GM12878 (cell line): ENCODE data around the gene ECI1.

ENCODE experiments used
- CHD4 ChIP-seq: fragments of 200-600 bp; sonication (generic); IDR thresholded peaks from 2 replicates; pipeline ENCODE4 v1.6.1; 2016; ENCODE audit warnings: mild to moderate bottlenecking
- CTCF ChIP-seq, 3 experiments: IDR thresholded peaks in 2 of 3; conservative IDR thresholded peaks in 1 of 3; 2 replicates each; pipeline ENCODE4 v1.5.1; 2011; ENCODE audit warnings: low read depth in 3 of 3, low read length in 3 of 3, mild to moderate bottlenecking in 3 of 3, control low read depth in 2 of 3, moderate library complexity in 2 of 3, inconsistent platforms in 1 of 3, mixed read lengths in 1 of 3; ENCODE audit not compliant: control insufficient read depth in 2 of 3, insufficient read depth in 1 of 3; ENCODE audit errors: extremely low read depth in 1 of 3
- EZH2 ChIP-seq: IDR thresholded peaks from 2 replicates; pipeline ENCODE4 v1.6.1; 2012; ENCODE audit warnings: low read depth, mild to moderate bottlenecking, control low read depth, inconsistent platforms, low read length, borderline replicate concordance; ENCODE audit not compliant: control insufficient read depth
- NFYB ChIP-seq: IDR thresholded peaks from 2 replicates; pipeline ENCODE4 v1.6.1; 2011; ENCODE audit warnings: low read depth, mild to moderate bottlenecking, low read length, improper control_type of control experiment, moderate library complexity; ENCODE audit not compliant: insufficient read depth
- NR2C1 ChIP-seq: fragments of 450-650 bp; IDR thresholded peaks from 2 replicates; pipeline ENCODE4 v1.6.1; 2017; ENCODE audit warnings: antibody characterized with exemption, mild to moderate bottlenecking, moderate library complexity
- NRF1 ChIP-seq: conservative IDR thresholded peaks from 2 replicates; pipeline ENCODE4 v1.6.1; 2011; ENCODE audit warnings: mild to moderate bottlenecking, low read depth, low read length, improper control_type of control experiment
- POLR2A ChIP-seq: IDR thresholded peaks from 2 replicates; pipeline ENCODE4 v1.6.1; 2011; ENCODE audit warnings: low read depth, mild to moderate bottlenecking, low read length
- RAD21 ChIP-seq: IDR thresholded peaks from 2 replicates; pipeline ENCODE4 v1.6.1; 2011; ENCODE audit warnings: mild to moderate bottlenecking, low read depth, low read length, moderate library complexity; ENCODE audit not compliant: insufficient read depth
- REST ChIP-seq: IDR thresholded peaks from 2 replicates; pipeline ENCODE4 v1.6.1; 2012; ENCODE audit warnings: mild to moderate bottlenecking, low read depth, low read length
- SMAD1 ChIP-seq: fragments of 450-650 bp; IDR thresholded peaks from 2 replicates; pipeline ENCODE4 v1.6.1; 2018; ENCODE audit warnings: mild to moderate bottlenecking, low read depth; ENCODE audit not compliant: partially characterized antibody
- STAT3 ChIP-seq: IDR thresholded peaks from 2 replicates; pipeline ENCODE4 v1.6.1; 2011; ENCODE audit warnings: low read depth, low read length, improper control_type of control experiment
- TCF3 ChIP-seq: IDR thresholded peaks from 2 replicates; pipeline ENCODE4 v1.6.1; 2012; ENCODE audit warnings: low read depth, mild to moderate bottlenecking, low read length, borderline replicate concordance; ENCODE audit not compliant: insufficient read depth

DNA sequence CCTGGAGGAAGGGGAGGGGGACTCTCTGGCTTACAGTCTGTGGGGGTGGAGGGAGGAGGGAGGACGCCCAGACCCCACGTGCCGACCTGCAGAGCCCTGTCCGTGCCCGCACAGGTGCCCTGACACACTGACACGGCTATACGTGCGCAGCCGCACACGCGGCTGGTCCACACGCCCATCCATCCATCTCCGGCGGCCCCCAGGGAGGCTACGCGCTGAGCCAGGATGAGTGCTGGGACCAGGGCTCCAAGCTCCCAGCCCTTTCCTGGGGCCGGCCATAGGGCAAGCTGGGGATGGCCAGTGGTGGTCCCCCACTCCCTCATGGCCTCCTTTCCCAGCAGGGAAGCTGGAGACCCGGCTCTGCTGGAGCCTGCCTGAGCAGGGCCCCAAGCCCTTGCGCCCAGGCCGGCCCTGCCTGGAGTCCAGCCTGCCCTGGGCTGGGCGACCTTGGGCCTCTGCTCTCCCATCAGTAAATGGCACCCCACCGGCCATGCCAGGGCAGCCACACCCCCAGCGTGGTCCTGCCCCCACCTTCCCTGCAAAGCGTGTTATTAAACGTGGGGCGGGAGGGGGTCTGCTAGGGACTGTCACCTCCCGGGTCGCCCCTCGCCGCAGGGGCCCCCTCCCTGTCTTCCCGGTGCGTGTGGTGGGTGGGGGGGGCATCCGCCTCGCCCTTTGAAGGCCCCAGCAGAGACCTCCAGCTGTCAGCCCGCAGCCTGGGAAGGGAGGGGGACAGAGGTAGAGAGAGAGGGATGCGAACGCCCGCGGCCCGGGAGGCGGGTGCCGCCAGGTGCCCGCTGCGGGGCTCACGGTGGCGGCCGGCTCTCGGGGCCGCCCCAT is 55.8 kb downstream of the ECI1 start:
- TF ChIP-seq CTCF (IDR thresholded peaks at IDR 0.05 in 2 of 3, conservative IDR thresholded peaks at IDR 0.05 in 1 of 3; ENCODE audit: control insufficient read depth in 2 of 3, extremely low read depth in 1 of 3, insufficient read depth in 1 of 3, low read depth in 3 of 3, low read length in 3 of 3): no peak
- TF ChIP-seq CHD4: no peak
- no peak for TF ChIP-seq NR2C1
- TF ChIP-seq EZH2: no peak
- no peak for TF ChIP-seq RAD21
- no peak for TF ChIP-seq POLR2A
- TF ChIP-seq NFYB: no peak
- TF ChIP-seq TCF3: no peak
- TF ChIP-seq NRF1: no peak
- TF ChIP-seq REST: no peak
- TF ChIP-seq SMAD1: no peak
- TF ChIP-seq STAT3: no peak
